Measurements from ENCODE around the gene ABI1. TPM values are rescaled to one million over a fixed set of nuclear protein-coding genes. Genes with fewer than 3 reads are reported as not detected.

Gene ABI1
- total and polyA plus RNA-seq, 4 donors = 10.7 to 18.3 (median 14.3) TPM

GRCh38 chr10:26730552-26730951 is 130.2 kb downstream of the ABI1 start:
- H3K4me1 ChIP-seq (ENCODE audit: control insufficient read depth in 4 of 4, insufficient read depth in 4 of 4, low read length in 3 of 4) = peaks cover 2 to 18% (median 14%) of the 10 kb centered on the region in 4 donors
- no peak overlapping the region for H3K27ac ChIP-seq (ENCODE audit: low read depth in 1 of 2, low read length in 2 of 2)
- H3K27me3 ChIP-seq (ENCODE audit: control insufficient read depth in 4 of 4, insufficient read depth in 4 of 4, low read length in 3 of 4) = no peaks in the 10 kb centered on the region
- H3K9ac ChIP-seq (ENCODE audit: low read depth in 1 of 2, low read length in 2 of 2) = no peak overlapping the region
- no peak overlapping the region for H3K4me3 ChIP-seq (ENCODE audit: low read depth in 1 of 3, low read length in 3 of 3)
- 92% methylated on average over 2 of the region's 2 CpGs for WGBS
- peaks cover 0 to 8% (median 1%) of the 10 kb centered on the region in 4 donors for H3K36me3 ChIP-seq (ENCODE audit: control insufficient read depth in 4 of 4, insufficient read depth in 3 of 4, low read depth in 1 of 4, low read length in 3 of 4)
- no peak for DNase-seq (ENCODE audit: low spot score)
- TF ChIP-seq CTCF (IDR thresholded peaks at IDR 0.05; ENCODE audit: low read depth, low read length, missing input control) (no peak), SP1 (IDR thresholded peaks at IDR 0.05) (no peak)
- no peaks in the 10 kb centered on the region for H3K9me3 ChIP-seq (ENCODE audit: control insufficient read depth in 4 of 4, low read length in 3 of 4)

GRCh38 chr10:26729395-26729794 is 131.4 kb downstream of the ABI1 start:
- H3K9ac ChIP-seq (ENCODE audit: low read depth in 1 of 2, low read length in 2 of 2) = no peak overlapping the region
- H3K4me3 ChIP-seq (ENCODE audit: low read depth in 1 of 3, low read length in 3 of 3) = no peak overlapping the region
- no peak for DNase-seq (ENCODE audit: low spot score)
- H3K27me3 ChIP-seq (ENCODE audit: control insufficient read depth in 4 of 4, insufficient read depth in 4 of 4, low read length in 3 of 4) = no peaks in the 10 kb centered on the region
- TF ChIP-seq FOXA1 (IDR thresholded peaks at IDR 0.05) = no peak
- no peak for TF ChIP-seq GABPA (IDR thresholded peaks at IDR 0.05 in 1 of 2, conservative IDR thresholded peaks at IDR 0.05 in 1 of 2)
- no peak for TF ChIP-seq RXRA (IDR thresholded peaks at IDR 0.05)
- no peak for TF ChIP-seq ATF3 (IDR thresholded peaks at IDR 0.05)
- TF ChIP-seq YY1 (IDR thresholded peaks at IDR 0.05) = no peak
- TF ChIP-seq SP1 (IDR thresholded peaks at IDR 0.05) = no peak
- no peak for TF ChIP-seq CTCF (IDR thresholded peaks at IDR 0.05; ENCODE audit: low read depth, low read length, missing input control)
- no peak for TF ChIP-seq FOXA2 (IDR thresholded peaks at IDR 0.05)
- TF ChIP-seq ZBTB33 (IDR thresholded peaks at IDR 0.05) = no peak
- no peak for TF ChIP-seq JUND (IDR thresholded peaks at IDR 0.05)
- no peak for TF ChIP-seq HNF4A (conservative IDR thresholded peaks at IDR 0.05)
- no peak for TF ChIP-seq NR2F2 (IDR thresholded peaks at IDR 0.05)
- no peak for TF ChIP-seq RAD21 (IDR thresholded peaks at IDR 0.05)
- no peak for TF ChIP-seq HNF4G (IDR thresholded peaks at IDR 0.05)
- no peak for TF ChIP-seq EGR1 (IDR thresholded peaks at IDR 0.05; ENCODE audit: low read depth in 2 of 2)
- no peak for TF ChIP-seq TAF1 (conservative IDR thresholded peaks at IDR 0.05)
- no peak for TF ChIP-seq MAX (IDR thresholded peaks at IDR 0.05)
- TF ChIP-seq REST (IDR thresholded peaks at IDR 0.05) = no peak
- WGBS = 92% methylated on average over 4 of the region's 4 CpGs
- peaks cover 2 to 12% (median 8%) of the 10 kb centered on the region in 4 donors for H3K4me1 ChIP-seq (ENCODE audit: control insufficient read depth in 4 of 4, insufficient read depth in 4 of 4, low read length in 3 of 4)
- H3K36me3 ChIP-seq (ENCODE audit: control insufficient read depth in 4 of 4, insufficient read depth in 3 of 4, low read depth in 1 of 4, low read length in 3 of 4) = peaks cover 0 to 14% (median 9%) of the 10 kb centered on the region in 4 donors
- H3K9me3 ChIP-seq (ENCODE audit: control insufficient read depth in 4 of 4, low read length in 3 of 4) = no peaks in the 10 kb centered on the region
- H3K27ac ChIP-seq (ENCODE audit: low read depth in 1 of 2, low read length in 2 of 2) = no peak overlapping the region

Measured in liver (tissue), 9 donors.